HL-60/S4 (cell line): Measurements from ENCODE around the gene DCTN1.
"Not testable (repeated sequence)": the region's sequence is repeated elsewhere in the genome, so short reads cannot be mapped to it uniquely, and the experiment has no call there.

Experiments used
- in situ Hi-C: fragments of 300-500 bp; cut with MboI; formaldehyde crosslinking; loops from 2 replicates; pipeline ENCODE4 v1.14.3; 2022; ENCODE audit warnings: low sequenced_read_pairs

DCTN1 gene

GRCh38 chr2:74379851-74380789, at the start of gene DCTN1:
Gene DCTN1, minus strand, starts transcription at chr2:74380311. Its CDS starts 274 bp downstream, at chr2:74380037.
- in situ Hi-C loops: no loop called here

GRCh38 chr2:74428675-74429074, 48.6 kb upstream of the DCTN1 start:
- in situ Hi-C loops: no loop called here

GRCh38 chr2:74427551-74427950, 47.4 kb upstream of the DCTN1 start:
- in situ Hi-C loops: no loop called here

GRCh38 chr2:74426181-74426758, 46.2 kb upstream of the DCTN1 start:
- in situ Hi-C loops: no loop called here

- in situ Hi-C loops: no loop called here
These were observed 45.4 kb upstream of the DCTN1 start for GRCh38 chr2:74425523-74425922.

GRCh38 chr2:74424995-74425406, 44.9 kb upstream of the DCTN1 start:
- in situ Hi-C loops: no loop called here

GRCh38 chr2:74424139-74424992, 44.3 kb upstream of the DCTN1 start:
- in situ Hi-C loops: no loop called here

- in situ Hi-C loops: no loop called here
These were observed 43.4 kb upstream of the DCTN1 start for GRCh38 chr2:74423231-74424095.

- in situ Hi-C loops: no loop called here
These were observed 41.2 kb upstream of the DCTN1 start, which contains the start of the genes C2orf81 and WDR54 for GRCh38 chr2:74421221-74421870. Gene C2orf81, minus strand, starts transcription at chr2:74421619. Its CDS starts 59 bp downstream, at chr2:74421560. Gene WDR54, plus strand, starts transcription at chr2:74421730. Its CDS starts 424 bp downstream, at chr2:74422154.

- in situ Hi-C loops: not testable (repeated sequence)
These were observed 40.5 kb upstream of the DCTN1 start for GRCh38 chr2:74420443-74421103.

- in situ Hi-C loops: no loop called here
These were observed 39.9 kb upstream of the DCTN1 start for GRCh38 chr2:74420006-74420405.

- in situ Hi-C loops: no loop called here
These were observed 39.2 kb upstream of the DCTN1 start for GRCh38 chr2:74419345-74419744.

GRCh38 chr2:74418312-74418711, 38.2 kb upstream of the DCTN1 start:
- in situ Hi-C loops: no loop called here

- in situ Hi-C loops: no loop called here
These were observed 37.7 kb upstream of the DCTN1 start for GRCh38 chr2:74417763-74418162.

- in situ Hi-C loops: no loop called here
These were observed 37.1 kb upstream of the DCTN1 start for GRCh38 chr2:74417197-74417596.

GRCh38 chr2:74416778-74417177, 36.7 kb upstream of the DCTN1 start:
- in situ Hi-C loops: no loop called here

GRCh38 chr2:74415762-74416395, 35.8 kb upstream of the DCTN1 start:
- in situ Hi-C loops: no loop called here

GRCh38 chr2:74414881-74415761, 35.0 kb upstream of the DCTN1 start:
- in situ Hi-C loops: no loop called here
